GM08714 (cell line): ENCODE data around the gene TNFRSF13B.

Source experiments
- H3K4me3 ChIP-seq: fragments of 200-500 bp; sonication (Bioruptor generic); 2 replicates; pipeline ENCODE4 v1.5.1; 2014; ENCODE audit warnings: mild to moderate bottlenecking, low read length, inconsistent platforms
- ZNF274 ChIP-seq: IDR thresholded peaks from 2 replicates; pipeline ENCODE4 v1.6.1; 2012; ENCODE audit warnings: mild to moderate bottlenecking, low read depth, low read length

Gene TNFRSF13B

DNA sequence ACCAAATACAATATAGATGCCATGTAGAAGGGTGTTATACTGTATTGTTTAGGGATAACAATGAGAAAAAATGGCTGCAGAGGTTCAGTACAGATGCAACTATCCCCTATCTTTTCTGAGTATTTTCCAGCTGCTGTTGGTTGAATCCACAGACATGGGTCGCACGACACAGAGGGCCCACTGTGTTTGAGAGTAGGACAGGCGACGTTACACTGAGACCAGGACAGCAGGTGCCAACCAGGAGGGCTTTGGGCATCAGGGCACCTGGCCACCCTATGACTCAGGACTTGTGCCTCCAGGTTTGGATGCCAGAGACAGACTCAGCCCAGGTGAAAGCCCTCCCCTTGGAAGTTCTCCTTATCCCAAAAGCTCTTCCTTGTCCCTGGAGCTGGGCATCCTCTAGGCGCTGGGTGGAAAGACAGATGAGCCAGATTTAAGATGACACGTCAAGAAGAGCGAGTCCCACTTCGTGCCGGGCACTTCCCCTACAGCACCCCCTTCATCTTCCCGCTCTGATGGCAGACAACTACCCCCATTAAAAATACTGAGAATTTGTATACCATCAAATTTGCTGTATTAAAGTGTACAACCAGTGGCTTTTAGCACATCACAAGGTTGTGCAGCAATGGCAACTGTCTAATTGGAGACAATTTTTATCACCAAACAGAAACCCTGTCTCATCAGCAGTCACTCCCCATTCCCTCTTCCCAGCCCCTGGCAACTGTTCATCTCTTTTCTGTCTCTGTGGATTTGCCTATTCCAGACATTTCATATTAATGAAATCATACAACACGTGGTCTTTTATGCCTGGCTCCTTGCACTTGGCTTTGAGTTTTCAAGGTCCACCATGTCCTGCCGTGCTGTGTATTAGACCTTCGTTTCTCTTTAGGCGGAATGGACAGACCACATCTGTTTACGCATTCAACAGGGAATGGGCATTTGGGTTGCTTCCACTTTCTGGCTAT, 30.6 kb downstream of the TNFRSF13B start:
- TF ChIP-seq ZNF274, result no peak
- no peak overlapping the region for H3K4me3 ChIP-seq

DNA sequence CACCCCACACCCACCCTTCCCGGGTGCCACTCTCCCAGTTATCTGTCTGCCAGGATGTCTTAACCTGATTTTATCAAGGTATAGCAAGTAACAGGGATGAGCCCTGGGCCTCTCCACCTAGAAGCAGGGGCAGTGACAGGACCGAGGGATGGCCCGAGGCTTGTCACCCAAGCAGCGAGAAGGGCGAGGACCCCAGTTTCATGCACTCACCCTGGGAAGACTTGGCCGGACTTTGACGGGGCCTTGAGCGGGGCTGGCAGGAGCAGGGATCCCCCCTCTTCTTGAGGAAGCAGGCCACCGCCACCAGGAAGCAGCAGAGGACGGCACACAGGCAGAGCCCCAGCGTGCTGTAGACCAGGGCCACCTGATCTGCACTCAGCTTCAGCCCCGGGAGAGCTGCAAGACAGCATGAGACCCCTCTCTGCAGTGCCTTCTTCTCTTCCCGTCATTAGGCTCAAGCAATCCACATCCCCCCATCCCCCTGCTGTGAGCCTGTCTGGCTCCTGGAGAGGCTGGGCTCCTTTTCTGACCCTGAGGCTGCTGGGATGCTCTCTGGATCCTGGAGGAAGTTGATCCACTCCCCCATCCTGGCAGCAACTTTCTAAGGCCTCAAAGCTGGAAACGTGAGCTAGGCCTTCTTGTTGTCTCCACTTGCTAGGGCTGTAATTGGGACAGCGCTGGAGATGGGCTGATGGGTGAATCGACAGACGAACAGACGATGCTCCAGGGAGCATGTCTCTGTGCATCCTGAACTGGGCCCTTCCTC, 31.6 kb downstream of the TNFRSF13B start:
- TF ChIP-seq ZNF274, result no peak
- no peak overlapping the region for H3K4me3 ChIP-seq

DNA sequence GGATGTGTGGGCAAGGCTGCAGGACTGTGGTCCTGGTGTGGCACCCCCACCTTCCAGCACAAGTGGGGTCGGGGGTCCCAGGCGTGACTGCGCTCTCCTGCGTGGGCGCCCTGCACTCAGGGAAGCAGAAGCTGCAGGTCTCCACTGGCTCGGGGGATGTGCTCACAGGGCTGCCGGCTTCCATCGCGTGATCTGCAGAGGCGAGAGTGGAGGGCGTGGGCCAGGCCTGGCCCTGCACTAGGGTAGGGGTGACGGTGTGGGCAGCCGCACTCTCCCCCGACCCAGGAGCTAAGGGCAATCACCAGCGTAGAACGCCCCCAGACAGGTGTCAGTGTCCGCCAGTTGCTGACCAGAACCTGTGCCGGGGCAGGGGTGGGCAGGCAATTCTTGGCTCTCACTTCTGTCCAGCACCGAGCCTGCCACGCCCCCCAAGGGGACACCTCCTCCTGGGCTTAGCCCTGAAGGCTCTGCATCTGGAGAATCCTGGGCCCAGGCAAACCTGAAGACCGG, 32.3 kb downstream of the TNFRSF13B start:
- H3K4me3 ChIP-seq, result no peak overlapping the region
- TF ChIP-seq ZNF274, result no peak

DNA sequence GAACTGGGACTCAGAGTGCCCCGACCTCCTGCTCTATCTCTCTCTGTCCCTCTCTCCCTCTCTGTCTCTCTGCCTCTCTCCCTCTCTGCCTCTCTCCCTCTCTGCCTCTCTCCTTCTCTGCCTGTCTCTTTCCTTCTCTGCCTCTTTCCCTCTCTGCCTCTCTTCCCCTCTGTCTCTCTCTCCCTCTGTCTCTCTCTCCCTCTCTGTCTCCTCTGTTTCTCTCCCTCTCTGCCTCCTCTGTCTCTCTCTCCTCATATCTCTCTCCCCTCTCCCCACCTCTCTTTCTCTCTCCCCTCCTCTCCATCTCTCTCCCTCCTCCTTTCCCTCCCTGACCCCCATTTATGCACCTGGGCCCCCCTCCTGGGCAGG, 32.7 kb downstream of the TNFRSF13B start:
- no peak overlapping the region for H3K4me3 ChIP-seq
- TF ChIP-seq ZNF274, result no peak

DNA sequence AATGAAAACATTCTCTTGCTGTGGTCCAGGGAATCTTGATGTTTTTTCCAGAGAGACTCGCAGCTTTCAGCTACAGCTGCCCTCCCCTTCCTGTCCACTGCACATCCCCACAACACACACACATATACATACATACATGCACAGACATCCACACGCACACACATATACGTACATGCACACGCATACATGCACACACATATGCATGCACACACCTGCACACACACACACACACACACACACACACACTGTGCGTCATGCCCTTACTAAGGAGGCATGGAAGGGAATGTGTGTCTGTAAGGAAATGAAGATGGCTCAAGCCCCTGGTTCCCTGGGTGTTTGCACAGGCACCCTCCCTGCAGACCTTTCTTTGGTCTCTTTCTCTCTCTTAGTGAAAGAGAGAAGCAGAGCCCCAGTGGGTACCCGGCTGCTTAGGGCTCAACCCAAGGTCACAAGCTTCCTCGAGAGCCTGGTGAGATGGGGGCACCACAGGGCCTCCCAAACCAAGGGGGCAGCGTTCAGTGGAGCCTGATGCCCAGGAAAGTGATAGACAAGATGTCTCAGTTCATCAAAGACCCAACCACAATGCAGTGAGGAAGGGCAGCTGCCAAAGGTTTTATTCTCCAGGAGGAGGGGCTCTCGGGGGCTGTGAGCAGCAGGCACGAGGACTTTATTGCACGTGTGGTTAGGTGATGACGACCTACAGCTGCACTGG, 33.3 kb downstream of the TNFRSF13B start:
- no peak overlapping the region for H3K4me3 ChIP-seq
- TF ChIP-seq ZNF274, result no peak

DNA sequence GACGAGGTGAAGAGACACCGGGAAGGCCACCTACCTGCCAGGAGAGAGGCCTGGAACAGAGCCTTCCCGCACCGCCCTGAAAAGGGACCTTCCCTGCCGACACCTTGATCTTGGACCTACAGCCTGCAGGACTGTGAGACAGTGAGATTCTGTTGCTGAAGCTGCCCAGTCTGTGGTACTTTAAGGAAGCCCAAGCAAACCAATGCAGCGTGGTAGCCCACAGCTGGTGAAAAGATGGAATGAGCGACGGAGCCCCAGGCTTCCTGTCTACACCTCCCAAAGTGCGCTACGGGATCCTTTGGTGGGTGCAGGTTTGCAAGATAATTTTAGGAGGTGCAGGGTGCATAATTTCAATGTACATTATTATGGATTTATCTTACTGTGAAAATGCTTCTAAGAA, 33.9 kb downstream of the TNFRSF13B start:
- no peak overlapping the region for H3K4me3 ChIP-seq
- no peak for TF ChIP-seq ZNF274

DNA sequence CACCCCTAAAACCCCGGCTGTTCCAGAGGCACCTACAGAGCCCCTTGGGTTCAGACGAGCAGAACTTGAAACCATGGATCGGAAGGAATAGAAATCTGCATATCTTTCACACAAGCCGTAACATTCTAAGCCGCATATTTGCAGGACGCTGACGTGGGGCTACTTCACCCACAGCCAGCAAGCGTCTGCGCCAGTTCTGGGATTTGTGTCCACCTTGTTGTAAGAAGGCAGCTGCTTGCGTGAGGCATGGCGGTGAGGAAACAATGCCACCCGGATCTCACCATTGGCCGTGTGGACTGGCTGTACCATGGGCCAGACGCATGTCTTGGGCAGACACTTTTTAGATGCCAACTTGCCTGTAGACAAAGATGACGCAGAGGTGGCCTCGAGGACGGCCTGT, 34.5 kb downstream of the TNFRSF13B start:
- no peak overlapping the region for H3K4me3 ChIP-seq
- no peak for TF ChIP-seq ZNF274

DNA sequence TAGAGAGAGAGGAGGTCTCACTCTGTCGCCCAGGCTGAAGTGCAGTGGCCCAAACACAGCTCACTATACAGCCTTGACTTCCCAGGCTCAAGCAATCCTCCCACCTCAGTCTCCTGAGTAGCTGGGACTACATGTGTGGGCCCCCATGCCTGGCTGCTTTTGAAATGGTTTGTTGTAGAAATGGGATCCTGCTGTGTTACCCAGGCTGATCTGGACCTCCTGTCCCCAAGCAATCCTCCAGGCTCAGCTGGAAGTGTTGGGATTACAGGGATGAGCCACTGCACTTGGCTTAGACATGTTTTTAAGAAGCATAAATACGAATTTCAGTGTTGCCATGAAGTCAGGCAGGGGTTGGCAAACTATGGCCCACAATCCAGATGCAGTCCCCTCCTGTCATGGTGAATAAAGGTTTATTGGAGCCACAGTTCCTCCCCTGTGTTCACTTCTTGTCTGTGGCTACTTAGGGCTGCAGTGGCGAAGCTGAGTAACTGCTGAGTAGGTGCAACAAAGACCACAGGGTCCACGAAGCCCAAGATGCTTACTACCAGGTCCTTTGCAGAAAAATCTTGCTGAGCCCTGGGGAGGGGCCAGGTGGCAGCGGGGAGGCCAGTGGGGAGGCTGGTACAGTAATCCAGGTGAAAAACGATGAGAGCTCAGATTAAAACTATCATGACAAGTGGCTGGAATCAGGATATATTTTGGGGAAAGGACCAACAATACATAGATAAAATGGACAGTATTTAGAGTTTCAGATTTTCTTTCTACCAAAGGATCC, 35.2 kb downstream of the TNFRSF13B start:
- no peak overlapping the region for H3K4me3 ChIP-seq
- TF ChIP-seq ZNF274, result no peak

DNA sequence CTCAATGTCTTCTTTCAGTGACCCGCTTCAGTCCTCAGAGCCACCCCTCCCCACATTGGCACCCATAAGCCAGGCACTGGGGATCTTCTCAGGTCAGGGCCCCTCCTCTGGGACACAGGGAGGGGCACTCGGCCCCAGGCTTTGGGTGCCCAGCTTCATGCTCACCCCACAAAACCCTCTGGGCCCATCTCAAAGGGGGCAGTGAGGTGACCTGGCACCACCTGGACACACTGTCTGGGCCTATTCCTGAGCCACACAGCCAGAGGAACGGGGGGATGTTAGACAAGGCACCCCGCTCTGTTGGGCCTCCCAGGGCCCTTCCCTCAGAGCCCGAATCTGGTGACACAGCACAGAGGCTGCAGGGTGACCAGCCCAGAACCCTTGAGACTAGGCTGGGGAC, 36.1 kb downstream of the TNFRSF13B start:
- no peak overlapping the region for H3K4me3 ChIP-seq
- TF ChIP-seq ZNF274, result no peak

DNA sequence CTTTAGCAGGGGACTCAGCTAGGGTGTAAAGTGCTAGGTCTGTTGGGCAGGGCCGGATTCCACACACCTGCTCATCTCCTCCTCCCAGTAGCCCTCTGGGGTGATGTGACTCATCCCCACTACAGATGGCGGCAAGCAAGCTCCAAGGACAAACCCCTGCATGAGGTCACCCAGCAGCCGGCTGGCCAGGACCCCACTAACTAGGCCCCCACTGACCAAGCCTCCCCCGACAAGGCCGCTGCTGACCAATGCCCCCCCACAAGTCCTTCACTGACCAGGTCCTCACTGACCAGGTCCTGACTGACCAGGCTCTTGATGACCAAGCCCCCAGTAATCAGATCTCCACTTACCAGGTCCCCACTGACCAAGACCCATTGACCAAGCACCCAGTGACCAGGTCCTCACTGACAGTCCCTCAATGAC, 36.7 kb downstream of the TNFRSF13B start:
- no peak for TF ChIP-seq ZNF274
- no peak overlapping the region for H3K4me3 ChIP-seq

GRCh38 chr17:16934836-16935235, 37.1 kb downstream of the TNFRSF13B start:
- H3K4me3 ChIP-seq, result no peak overlapping the region
- no peak for TF ChIP-seq ZNF274

DNA sequence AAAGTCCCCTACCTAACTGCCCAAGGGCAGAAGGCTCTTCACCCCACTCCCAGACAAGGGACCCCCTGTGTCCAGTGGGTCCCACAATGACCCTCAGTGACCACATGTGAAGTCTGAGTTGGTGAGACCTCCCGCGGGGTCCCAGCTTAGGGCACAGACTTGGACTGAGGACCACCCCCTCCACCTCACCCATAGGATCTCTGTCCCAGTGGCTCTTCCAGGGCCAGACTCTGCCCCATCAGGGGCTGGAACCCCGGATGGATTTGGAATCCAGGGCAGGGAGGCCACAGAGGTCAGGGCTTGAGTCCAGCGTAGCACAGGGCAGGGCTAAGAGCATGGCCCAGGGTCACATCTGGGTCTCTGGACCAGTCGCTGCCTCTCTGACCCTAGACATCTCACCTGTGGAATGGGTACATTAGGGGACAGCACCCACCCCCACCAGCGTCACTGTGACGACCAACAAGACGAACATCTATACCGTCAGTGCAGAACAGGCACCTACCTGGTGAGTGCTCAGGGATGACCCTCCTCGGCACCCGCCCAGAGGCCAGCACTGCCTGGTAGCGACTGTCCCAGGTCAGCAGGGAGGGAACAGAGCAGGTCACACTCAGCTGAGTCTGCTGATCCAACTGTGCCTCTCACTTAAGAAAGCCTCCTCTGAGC, 37.7 kb downstream of the TNFRSF13B start:
- TF ChIP-seq ZNF274, result no peak
- no peak overlapping the region for H3K4me3 ChIP-seq
